GM19043 (cell line): ENCODE data around the gene UAP1L1.

Experiments
- ATAC-seq: cut with Tn5 transposase; IDR thresholded peaks from one replicate; pipeline ENCODE4 v1.9.1; 2021; ENCODE audit warnings: low read depth; ENCODE audit not compliant: unreplicated experiment

The UAP1L1 gene

DNA sequence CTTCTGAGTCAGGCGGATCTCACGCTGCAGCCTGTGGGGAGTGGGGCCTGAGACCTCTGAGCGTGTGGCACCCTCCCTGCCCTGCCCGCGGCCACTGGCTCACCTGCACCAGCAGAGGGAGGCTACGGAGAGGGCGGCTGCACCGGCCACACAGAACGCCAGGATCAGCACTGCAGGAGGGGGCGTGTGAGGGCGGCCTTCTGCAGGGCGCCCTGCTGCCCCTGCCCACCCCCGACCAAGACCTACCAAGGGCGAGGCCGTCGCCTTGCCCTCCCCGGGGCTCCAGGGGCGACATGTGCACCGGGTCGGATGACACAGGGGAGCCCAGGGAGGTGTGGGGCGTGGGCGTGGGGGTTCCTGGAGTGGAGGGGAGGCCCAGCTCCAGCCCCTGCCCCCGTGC, 36.7 kb upstream of the UAP1L1 start:
- no peak for ATAC-seq

DNA sequence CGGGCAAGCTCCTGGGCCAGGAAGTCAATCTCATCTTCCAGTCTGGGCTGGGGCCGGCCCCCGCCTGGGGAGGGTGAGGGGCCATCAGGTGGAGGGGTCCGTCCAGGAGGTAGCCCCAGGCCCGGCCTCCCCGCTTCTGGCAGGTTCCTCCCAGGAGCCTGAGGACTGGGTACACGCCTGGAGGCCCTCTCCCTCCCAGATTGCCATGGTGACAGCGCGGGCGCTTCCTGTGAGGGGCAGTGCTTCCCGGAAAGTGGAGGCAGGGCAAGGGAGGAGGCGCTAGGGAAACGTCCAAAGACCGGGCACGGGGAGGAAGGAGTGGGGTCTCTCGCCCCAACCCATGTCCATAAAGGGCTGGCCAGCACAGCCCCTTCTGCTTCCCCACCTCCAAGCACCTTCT, 36.2 kb upstream of the UAP1L1 start:
- ATAC-seq, result no peak

DNA sequence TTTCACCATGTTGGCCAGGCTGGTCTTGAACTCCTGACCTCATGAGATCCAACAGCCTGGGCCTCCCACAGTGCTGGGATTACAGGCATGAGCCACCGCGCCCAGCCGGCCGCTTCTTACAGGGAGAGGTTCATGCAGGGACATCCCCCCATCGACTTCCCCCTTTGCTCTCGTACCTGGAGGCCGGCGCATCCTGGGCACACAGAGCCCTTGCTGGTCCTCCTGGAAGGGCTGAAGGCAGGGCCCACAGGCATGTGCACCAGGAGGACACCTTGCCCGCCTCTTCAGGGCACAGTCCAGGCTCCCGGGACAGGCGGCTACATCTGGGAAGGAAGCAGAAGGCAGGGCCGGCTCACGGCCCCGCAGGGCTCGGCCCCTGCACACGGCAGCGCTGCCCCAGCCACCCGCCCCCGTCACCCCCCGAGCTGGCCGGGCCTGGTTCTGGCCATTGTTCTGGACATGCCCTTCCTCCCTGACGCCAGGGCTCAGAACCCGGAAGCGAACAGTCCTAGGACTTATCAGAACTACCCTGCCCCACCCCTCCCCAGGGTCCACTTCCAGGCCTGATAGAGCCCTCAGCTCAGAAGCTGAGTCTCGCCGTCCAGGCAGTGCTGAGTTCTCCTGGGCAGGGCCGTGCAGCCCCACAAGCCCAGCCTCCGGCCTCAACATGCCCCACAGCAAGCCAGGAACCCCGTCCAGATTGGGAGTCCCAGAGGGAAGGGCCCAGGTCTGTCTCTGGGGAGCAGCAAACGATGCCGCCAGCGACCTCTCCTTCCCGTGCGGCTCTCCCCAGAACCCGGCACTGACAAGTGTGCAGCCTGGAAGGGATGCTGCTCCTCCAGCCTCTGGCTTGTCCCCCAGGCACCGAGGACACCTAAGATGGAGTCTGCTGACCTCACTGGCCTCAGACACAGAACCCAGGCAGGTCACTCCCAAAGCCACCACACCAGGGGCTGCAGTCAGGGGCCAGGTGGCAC, 34.3 kb upstream of the UAP1L1 start:
- ATAC-seq, result no peak

DNA sequence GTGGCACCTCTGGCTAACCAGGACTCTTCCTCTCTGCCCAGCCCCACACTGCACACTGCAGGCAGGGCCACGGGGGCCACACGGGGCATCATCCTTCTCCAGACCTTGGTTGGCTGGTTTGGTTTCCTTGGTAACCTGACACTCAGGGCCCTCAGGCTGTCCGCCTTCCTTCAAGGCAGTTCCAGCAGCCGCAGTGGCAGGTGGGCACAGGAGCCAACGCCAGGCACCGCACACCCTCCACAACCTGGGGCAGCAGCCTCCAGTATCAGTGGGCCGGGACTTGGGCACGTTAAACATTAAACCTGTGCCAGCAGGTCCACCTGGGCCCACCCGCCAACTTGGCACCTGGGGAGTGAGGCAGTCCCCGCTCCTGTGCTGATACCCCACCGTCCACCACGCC, 33.3 kb upstream of the UAP1L1 start:
- no peak for ATAC-seq

DNA sequence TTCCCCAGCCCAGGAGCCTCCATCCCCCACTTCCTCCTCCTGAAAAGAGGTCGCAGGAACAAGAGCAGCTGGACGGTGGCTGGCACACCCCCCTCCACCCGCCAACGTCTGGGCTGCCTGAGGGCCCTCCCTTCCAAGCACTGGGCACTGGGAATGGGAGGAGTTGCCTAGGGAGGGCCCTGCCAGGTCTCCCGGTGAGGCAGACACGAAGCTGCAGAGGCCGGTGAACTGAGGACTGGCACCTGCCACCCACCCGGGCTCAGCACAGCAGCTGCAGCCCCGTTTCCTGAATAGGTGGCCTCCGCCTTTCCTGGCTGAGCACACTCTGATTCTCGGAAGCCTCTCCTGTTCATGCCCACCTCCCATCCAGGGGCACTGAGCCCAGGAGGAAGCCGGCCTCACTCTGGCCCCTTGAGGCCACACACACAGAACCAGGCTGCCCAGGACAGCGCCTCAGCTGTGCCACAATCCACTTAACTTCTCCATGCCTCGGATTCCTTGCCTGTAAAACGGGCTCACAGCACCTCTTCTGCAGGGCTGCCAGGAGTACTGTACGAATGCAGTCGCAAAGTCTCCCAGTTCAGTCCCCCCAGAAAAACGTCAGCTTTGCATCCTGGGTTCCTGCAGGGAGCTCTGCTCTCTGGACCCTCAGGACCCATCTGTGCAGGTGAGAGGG, 32.7 kb upstream of the UAP1L1 start:
- ATAC-seq, result no peak

DNA sequence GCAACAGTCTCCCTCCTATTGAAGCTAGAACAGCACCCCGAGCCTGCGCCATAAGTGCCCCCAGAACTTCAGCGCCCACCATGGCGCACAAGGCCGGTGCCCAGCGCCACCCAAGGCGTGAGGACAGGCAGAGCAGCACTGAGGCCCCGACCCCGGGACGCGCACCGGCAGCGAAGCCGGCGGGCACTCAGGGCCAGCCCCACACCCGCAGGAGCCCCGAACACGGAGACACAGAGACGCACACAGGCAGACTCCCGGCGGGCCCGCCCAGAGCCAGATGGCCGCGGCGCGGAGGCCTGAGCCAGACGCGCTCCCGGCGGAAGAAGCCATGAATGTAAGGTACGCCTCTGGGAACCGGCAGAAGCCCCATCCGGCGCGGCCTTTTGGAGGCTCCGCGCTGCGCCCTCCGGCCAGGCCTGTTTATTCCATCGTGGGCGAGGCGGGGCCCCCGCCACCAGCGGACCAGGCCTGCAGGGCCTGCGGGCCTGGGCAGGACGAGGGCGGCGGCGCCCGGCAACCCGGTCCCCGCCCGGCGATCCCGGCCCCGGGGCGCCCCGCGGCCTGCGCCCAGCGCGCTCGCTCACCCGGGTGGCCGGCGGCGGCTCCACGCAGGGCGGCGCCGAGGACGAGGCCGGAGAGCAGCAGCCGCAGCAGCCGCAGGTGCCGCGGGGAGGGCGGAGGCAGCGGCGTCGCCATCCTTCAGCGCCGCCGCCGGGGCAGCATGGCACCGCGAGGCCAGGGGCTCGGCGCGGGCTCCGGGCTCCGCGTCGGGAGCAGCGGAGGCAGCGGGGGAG, 31.8 kb upstream of the UAP1L1 start:
- ATAC-seq, result no peak

DNA sequence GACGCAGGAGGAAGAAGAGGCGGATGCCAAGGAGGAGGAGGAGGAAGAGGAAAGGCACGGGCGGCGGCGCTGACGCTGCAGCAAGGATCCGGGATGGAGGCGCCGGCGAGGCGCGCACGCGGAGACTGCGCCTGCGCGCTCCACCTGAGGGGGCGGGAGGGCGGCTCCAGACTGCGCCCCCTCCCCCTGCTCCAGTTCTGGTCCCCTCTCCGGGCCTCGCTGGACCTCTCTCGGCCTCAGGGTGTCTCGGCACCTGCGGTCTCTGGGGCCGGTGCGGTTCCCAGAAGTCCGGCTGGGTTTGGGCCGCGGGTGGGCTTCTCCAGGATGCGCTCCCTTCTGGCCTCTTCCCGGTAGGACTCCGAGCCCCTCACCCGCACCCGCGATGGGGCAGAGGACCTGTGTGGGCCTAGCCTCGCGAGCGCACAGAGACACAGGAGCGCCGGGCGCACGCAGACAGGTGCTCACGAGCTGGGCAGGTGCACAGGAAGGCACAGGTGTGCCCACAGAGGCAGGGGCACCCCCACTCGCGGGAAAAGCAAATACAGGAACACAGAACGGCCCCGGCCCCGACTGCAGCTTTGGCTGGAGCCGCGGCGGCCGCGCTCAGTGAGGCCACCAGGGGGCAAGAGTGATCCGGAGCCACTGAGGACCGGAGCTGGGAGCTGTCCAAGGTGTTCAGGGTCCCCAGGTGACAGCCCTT, 31.1 kb upstream of the UAP1L1 start, which contains the start of gene NPDC1:
NPDC1 (minus strand) TSS at position 90 of the 700 bp plus-strand sequence. CDS start 188 bp downstream, outside the sequence.
- ATAC-seq, result no peak

DNA sequence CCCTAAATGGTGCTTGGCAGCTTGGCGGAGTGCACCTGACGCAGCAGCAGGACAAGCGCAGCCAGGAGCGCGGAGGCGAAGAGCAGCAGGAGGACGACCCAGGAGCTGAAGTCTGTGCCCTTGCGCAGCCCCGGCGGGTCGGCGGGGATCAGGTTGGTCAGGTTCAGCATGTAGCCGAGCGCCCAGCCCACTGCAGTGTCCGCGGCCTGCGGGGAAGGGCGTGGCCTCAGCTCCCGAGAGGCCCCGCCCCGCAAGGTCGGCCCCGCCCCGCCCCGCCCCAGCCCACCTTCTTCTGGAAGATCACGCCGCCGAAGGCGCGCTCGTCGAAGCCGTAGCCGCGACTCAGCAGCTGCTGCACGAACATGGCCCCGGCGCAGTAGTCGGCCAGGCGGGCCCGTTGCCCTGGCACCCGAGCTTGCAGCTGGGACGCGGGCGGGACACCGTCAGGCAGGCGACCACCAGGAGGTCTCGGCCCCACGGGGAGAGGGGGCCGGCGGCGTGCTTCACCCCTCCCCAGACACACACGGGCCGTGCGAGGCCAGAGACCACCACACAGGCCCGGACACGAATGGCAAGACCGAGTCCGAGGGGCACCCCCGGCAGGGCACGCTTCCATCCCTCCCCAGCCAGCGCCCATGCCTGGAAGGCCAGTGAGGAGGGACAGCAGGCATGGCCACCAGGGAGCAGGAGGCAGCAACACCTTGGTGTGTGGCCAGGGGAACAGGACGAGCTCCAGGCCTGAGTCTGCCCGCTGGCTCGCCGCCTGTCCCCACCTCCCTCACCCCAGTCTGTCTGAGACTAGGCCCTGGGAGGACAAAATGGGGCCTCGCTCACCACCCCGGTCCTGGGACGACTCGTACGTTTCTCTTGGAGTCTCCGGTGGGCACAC, 28.4 kb upstream of the UAP1L1 start:
- no peak for ATAC-seq

DNA sequence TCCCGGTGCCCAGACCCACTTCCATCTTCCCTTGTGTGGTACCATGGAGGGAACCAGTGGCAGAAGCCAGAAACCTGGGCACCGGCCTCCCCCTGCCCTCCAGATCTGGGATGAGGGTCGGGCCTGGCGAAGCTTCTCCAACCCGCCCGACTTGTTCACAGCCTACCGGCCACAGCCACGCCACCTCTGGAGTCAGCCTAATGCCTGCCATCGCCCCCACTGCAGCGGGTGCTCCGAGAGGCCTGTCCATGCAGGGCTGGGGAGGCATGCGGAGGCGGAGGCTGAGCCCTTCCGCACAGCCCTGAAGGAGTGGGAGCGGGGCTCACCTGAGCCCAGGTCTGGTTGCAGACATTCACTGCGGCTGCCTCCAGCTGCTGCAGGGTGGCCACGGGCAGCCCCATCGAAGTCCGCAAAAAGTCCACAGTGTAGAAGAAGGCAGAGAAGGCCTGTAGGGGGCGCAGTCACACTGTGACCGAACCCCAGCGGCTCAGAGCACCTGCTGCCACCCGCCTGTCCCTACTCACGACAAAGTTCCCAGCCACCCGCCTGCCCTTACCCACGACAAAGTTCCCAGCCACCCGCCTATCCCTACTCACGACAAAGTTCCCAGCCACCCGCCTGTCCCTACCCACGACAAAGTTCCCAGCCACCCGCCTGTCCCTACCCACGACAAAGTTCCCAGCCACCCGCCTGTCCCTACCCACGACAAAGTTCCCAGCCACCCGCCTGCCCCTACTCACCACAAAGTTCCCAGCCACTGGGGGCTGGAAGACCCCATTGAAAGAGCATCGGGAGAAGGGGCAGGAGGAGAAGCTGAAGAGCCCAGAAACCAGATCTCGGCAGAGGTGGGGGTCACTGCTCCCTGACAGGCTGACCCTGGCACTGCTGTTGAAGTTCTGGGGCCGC, 27.5 kb upstream of the UAP1L1 start:
- ATAC-seq, result no peak

DNA sequence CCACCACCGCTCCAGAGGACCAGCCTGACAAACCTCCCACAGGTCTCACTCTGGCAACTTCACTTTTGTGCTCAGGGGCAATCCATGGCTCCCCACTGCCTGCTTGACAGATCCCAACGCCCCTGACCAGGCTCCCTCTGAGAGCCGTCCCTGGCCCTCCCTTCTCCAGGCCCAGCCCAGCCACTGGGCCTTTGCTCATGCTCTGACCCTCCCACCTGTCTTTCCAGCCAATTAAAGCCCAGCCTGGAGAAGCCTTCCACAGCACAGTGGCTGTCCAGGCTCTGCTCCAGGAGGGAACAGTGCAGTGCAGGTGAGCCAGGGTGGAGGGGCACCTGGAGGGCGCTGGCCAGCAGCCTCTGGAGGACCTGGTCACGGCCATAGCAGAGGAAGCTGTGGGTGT, 26.7 kb upstream of the UAP1L1 start:
- ATAC-seq, result no peak

DNA sequence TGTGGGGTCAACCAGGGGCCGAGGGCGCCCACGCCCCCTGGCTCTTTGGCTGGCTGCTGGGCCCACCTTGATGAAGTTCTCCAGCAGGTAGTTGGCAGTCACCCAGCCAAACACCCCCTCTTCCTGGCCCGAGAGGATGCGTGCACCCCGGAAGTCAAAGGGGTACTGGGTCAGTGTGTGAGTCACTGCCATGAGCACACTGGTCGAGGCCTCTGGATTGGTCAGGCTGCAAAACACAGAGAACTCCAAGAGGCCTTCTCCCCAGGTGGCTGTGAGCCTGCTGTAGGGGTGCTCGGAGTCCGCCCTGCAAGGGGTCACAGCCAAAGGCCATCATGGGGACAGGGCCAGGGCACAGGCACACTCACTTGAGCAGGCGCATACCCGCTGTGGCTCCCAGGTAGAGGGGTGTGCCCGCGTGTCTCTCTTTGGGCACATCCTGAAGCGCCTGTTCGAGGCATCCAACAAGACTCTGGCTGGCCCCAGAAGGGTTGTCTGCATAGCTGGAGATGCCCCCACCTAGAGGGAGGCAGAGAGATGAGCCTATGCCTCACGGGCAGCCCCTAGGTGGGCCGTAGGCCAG, 26.1 kb upstream of the UAP1L1 start:
- no peak for ATAC-seq

DNA sequence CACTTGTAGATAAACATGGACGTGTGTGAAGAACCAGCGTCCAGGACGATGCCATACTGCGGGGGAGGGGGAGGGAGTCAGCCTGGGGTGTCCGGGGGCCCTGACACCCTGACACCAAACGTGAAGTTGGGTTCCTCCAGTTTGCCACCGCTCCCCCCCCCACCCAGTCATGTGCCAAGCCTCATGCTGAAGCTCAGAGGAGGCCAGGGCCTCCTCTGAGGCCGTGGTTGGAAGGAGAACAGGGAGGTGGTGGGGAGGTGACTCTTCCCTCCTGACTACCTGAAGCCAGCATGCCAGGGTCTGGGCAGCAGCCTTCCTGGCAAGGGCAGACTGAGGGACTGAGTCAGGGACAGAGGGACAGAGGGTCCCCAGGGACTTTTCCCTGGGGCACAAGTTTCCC, 25.0 kb upstream of the UAP1L1 start:
- ATAC-seq, result no peak

DNA sequence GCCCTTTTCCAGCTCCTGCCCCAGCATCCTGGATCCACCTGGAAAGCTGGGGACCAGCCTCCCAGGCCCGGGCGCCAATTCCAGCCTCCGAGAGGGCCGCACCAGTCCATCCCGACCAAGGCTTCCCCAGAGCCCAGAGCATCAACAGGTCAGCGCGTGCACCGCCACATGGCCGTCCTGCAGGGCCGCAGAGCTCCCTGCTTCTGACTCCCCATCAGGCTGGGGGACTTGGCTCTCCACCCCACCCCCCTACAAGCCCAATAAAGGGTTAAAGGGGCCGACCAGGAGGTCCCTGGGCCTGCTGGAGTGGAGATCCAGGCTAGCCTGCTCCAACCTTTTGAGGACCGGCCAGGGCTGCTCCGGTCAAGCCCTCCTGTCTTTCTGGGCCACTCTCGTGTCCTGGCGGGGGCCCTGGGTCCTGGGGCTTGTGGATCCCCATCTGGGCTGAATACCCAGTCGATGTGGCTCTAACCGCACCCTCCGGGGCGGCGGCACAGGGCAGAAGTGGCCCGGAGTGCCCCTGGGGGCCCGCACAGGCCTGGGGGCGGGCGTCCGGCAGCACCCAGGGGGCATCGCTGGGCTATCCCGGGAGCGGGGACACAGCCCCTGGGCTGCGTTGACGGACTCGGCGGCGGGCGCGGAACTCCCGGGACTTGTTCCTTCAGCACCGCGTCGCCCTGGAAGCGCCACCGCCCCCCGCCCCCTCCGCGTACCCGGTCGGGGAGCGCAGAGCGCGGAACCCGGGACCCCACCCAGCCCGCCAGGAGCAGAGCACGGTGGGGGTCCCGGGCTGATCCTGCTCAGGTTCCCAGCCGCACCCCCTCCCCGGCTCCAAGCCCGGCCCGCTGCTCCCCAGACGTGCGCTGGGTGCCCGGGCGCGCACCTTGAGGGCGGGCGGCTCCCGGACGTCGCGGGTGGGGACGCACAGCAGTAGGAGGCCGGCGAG, 24.0 kb upstream of the UAP1L1 start:
- ATAC-seq, result no peak

DNA sequence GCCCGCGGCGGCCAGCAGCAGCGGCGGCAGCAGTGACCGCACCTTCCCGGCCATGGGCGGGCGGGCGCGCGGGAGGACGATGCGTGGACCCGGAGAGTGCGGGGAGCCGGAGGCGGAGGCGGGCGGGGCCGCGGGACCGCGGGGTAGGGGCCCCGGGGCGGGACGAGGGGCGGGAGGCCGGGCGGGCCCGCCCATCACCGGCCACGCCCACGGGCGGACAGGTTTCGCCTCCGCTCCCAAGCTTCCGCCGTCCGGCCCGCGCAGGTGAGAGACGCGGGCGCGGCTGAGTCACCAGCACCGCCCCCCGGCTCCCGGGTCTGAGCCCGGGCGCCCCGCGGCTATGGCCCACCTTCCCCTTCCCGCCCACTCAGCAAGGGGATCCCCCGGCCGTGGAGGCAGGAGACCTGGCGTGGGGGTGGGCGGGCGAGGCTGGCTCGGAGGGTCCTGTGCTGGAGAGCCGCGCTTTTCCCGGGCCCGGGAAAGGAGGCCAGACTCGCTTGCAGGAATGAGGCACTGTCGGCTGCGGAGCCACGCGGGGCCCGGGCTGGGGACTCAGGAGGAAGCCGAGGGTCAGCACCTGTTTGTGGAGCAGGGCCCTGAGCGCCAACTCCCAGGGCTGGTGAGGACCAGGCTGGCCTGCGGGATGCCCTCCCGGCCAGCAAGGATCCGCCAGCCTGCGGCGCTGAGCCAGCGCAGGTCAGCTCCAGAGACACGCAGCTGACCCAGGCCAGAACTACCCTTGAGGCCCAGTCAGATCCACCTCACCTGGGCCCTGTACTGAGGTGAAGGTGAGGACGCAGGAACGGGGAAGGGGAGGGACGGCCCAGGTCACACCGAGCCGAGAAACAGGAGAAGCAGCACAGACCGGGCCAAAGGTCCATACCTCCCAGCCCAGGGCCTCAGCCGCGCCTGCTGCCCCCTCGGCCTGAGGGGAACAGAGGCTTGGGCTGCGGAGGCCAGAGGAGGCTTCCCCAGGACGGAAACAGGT, 23.1 kb upstream of the UAP1L1 start, which contains the start of gene ENTPD2:
ENTPD2 (minus strand) TSS at position 118 of the 988 bp plus-strand sequence; CDS start at position 54, 64 bp downstream.
- ATAC-seq, result no peak

DNA sequence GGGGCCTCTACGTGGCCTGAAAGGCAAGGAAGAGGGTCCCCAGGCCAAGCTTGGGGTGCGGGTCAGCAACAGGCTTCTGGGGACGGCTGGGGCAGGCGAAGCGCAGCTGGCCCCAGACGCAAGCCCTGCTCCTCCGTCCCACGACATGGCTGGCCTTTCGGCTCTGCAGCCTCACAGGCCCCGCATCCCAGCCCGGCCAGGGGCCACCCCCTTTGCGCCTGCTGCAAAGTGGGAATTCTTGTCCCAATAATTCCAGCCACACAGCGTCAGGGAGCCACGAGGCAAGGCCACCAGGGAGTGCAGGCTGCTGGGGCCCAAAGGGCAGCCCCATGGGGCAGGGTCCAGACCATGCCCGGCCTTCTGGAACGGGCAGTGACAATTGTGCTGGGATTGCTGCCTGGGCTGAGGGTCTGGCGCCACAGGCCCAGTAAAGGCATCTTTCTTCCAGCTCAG, 22.4 kb upstream of the UAP1L1 start:
- ATAC-seq, result no peak
